Right lobe of liver (tissue), 6 donors: Measurements from ENCODE around the gene MZT2B. TPM values are rescaled to one million over a fixed set of nuclear protein-coding genes. Genes with fewer than 3 reads are reported as not detected.
"Not testable (repeated sequence)": the region's sequence is repeated elsewhere in the genome, so short reads cannot be mapped to it uniquely, and the experiment has no call there.

ENCODE experiments used
- ATAC-seq, 4 donors: fragments of 200-7000 bp; cut with Tn5 transposase; one replicate each; pipeline ENCODE4 v1.9.1; 2020; ENCODE audit warnings: mild to moderate bottlenecking in 4 of 4, moderate library complexity in 4 of 4
- DNase-seq, 3 donors: peaks; one replicate each; pipeline ENCODE4 v3.0.0-alpha.2; 2020
- H3K27ac ChIP-seq, 3 donors: fragments of 200-600 bp; one replicate each; pipeline ENCODE4 v1.8.0; 2022
- H3K27me3 ChIP-seq, 2 donors: fragments of 200-600 bp; one replicate each; pipeline ENCODE4 v1.8.0; 2022
- H3K36me3 ChIP-seq, 4 donors: fragments of 200-600 bp; sonication (generic) in 1 of 4; one replicate each; pipeline versions ENCODE4 v1.5.1 to v1.8.0; 2017 to 2022; ENCODE audit warnings: control low read depth in 1 of 4
- H3K4me1 ChIP-seq, 4 donors: fragments of 200-600 bp; sonication (generic) in 1 of 4; one replicate each; pipeline versions ENCODE4 v1.5.1 to v1.8.0; 2017 to 2022; ENCODE audit warnings: control low read depth in 1 of 4
- H3K4me3 ChIP-seq, 3 donors: fragments of 200-600 bp; one replicate each; pipeline ENCODE4 v1.8.0; 2022
- H3K9me3 ChIP-seq, 4 donors: fragments of 200-600 bp; sonication (generic) in 1 of 4; one replicate each; pipeline versions ENCODE4 v1.5.1 to v1.8.0; 2017 to 2022; ENCODE audit warnings: control low read depth in 1 of 4
- WGBS: methylation state at CpG from one replicate; pipeline ENCODE4 v1.1.6; 2018; ENCODE audit warnings: low coverage, low lambda C conversion rate; ENCODE audit not compliant: insufficient coverage; ENCODE audit errors: missing lambda C conversion rate; 5-methylcytosine and 5-hydroxymethylcytosine counted together
- intact Hi-C, 2 donors: fragments of 100-400 bp; cut with DNase I; formaldehyde crosslinking; loops; one replicate each; pipeline versions ENCODE4 v1.11.2 to v1.14.1; 2022
- total RNA-seq, 6 experiments: library from RNA; depleted of rRNA in 2 of 6; stranded (reverse); fragments of >200 nt in 2 of 6; fragmentation: NEBNext Ultra II Directional in 3 of 6; extraction: Animal tissue kit (Norgen Biotek cat#: 25700) in 3 of 6; gene quantifications; one replicate each; pipeline versions ENCODE4 v1.1.0 to v1.2.4, GENCODE V29; 2016 to 2023
- donor health status: DM: no; HTN: yes; CAD: no.
- donor health status: DM: no; HTN: no; CAD: no.
- donor health status: DM: no; HTN: no; CAD: no.
- donor health status: DM: no; HTN: yes; CAD: no.
- donor health status: DM: no; HTN: yes; CAD: no.

The MZT2B gene
- total RNA-seq, 6 experiments from 2014 or later: 69.5 to 125 (median 89.1) TPM

- H3K36me3 ChIP-seq, H3K4me3 ChIP-seq, H3K27ac ChIP-seq, H3K4me1 ChIP-seq, ATAC-seq, H3K9me3 ChIP-seq, H3K27me3 ChIP-seq, DNase-seq, intact Hi-C loops: not testable (repeated sequence)
- no CpG with 5 or more reads among the region's 6 CpGs for WGBS
Measured at GRCh38 chr2:130141002-130141401, 41.1 kb upstream of the MZT2B start.

GRCh38 chr2:130141645-130142370, 40.3 kb upstream of the MZT2B start:
- DNase-seq, ATAC-seq, H3K4me3 ChIP-seq, H3K9me3 ChIP-seq, intact Hi-C loops, H3K36me3 ChIP-seq, H3K27me3 ChIP-seq, H3K4me1 ChIP-seq, H3K27ac ChIP-seq: not testable (repeated sequence)
- 0% methylated on average over 1 of the region's 22 CpGs for WGBS

DNA sequence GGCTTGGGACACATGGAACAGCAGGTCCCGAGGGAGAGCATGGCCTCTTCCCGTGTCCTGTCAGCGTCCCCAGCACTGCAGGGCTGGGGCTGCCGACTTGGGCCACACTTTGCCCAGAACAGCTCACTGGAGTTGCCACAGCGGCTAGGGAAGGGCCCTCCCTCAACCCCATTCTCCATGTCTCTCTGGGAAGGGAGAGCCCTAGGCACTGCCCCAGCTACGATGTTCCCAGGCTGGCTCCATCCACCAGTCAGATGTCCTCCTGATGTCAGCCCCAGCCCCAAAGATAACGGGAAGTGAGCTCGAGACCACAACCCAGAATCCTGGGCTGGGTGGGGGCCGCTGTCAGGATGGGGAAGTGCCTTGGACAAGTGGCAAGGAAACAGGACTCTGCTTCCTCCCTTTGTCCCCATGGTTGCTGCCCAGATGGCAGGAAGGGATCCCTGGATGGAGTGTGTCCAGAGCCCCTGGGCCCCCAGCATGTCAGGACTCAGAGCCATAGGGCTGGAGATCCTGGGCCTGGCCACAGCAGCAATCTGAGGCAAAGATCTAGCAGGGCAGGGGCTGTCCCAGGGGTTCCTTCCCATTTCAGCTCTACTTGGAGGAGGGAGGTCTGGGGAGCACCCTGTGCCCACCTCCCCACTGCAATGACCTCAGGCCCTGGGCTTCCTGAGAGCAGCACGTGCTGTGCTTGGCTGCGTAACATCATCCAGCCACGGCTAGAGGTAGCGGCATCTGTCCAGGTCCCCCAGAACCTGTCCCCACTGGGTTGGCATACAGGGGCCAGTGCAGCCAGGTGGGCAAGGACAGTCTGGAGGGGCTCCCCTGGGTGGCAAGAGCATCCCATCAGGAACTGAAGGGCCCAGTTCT, 39.4 kb upstream of the MZT2B start:
- ATAC-seq, H3K36me3 ChIP-seq, H3K9me3 ChIP-seq, intact Hi-C loops, H3K4me1 ChIP-seq, H3K27ac ChIP-seq, H3K27me3 ChIP-seq, DNase-seq, H3K4me3 ChIP-seq: not testable (repeated sequence)
- 40% methylated on average over 1 of the region's 13 CpGs for WGBS

DNA sequence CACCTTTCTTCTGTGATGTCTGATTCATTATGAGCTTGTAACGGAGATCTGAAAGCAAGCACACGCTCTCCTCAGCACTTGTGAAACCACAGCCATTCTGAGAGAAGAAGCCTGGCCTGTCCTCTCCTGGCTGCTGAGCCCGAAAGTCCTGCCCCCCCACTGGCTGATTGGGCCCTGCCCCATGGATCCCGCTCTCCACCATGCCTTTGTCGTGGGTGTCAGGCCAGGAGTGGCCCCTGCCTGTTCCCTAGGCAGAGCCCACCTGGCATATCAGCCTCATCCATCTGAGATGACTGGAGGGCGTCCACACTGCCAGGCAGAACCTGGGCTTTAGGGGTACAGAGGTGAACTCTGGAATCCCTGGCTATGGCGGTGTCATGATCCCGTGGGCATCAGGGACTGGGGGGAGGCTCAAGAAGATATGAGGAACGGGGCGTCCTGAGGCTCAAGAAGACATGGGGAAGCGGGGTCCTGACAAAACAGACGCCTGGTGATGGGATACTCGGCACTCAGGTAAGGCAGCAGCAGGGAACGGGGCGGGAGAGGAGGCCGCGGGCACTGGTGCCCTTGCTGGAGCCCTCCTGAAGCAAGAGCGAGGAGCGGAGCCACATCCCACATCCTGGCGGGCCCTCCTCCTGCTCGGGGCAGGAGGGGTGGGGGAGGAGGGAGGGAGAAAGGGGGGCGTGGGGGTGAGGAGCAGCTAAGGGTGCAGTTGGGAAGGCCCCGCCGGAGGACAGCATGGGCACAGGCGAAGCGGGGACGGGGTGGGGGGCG, 38.6 kb upstream of the MZT2B start:
- DNase-seq, H3K27ac ChIP-seq, H3K36me3 ChIP-seq, H3K27me3 ChIP-seq, H3K9me3 ChIP-seq, H3K4me1 ChIP-seq, H3K4me3 ChIP-seq, intact Hi-C loops, ATAC-seq: not testable (repeated sequence)
- 51% methylated on average over 14 of the region's 28 CpGs for WGBS

DNA sequence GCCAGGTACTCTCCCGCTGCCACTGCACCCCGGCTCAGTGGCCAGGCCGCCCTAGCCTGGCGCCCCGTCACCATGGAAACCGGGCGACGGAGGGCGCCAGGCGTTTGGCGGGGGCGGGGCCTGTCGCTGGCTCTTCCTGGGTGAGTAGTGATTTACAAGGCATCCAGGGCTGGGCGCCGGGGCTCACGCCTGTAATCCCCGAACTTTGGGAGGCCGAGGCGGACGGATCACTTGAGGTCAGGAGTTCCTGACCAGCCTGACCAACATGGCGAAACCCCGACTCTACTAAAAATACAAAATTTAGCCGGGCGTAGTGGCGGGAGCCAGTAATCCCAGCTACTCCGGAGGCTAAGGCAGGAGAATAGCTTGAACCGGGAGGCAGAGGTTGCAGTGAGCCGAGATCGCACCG, 37.1 kb upstream of the MZT2B start, which contains the start of gene CCDC74B:
Gene CCDC74B (minus strand): TSS at position 107 of the 409 bp plus-strand sequence. CDS start 116 bp downstream, outside the sequence.
- DNase-seq (peak in 1 of 3 donors; percentile 35), ATAC-seq (peak; percentile 68 to 90 (median 82))
- H3K9me3 ChIP-seq, H3K27me3 ChIP-seq, intact Hi-C loops, H3K4me1 ChIP-seq, H3K36me3 ChIP-seq, H3K27ac ChIP-seq: not testable (repeated sequence)
- WGBS: 12% methylated on average over 8 of the region's 30 CpGs
- peak within 1 kb of the TSS in 2 of 3 donors; percentile 21 to 29 for H3K4me3 ChIP-seq

DNA sequence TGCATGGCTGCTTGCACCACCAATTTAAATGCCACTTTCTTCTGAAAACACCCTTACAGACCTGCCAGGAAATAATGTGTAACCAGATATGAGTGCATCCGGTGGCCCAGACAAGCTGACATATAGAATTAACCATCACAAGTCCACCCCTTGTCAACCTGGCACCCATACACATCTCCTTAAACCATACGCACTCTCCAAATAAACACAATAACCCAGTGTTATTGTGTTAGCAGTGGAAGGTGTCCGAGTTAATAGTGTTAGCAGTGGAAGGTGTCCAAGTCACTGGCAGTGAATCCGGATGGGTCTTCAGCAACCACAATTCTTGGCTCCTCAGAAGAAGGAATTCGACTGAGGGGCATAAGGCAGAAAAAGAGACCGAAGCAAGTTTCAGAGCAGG, 33.5 kb upstream of the MZT2B start:
- DNase-seq: peak in 1 of 3 donors; percentile 1
- H3K27ac ChIP-seq, H3K9me3 ChIP-seq, H3K4me1 ChIP-seq, H3K27me3 ChIP-seq, H3K4me3 ChIP-seq, H3K36me3 ChIP-seq, intact Hi-C loops, ATAC-seq: not testable (repeated sequence)
- WGBS: 42% methylated on average over 6 of the region's 6 CpGs
